ENCODE results near the gene COQ4. TPM values are rescaled to one million over a fixed set of nuclear protein-coding genes. Genes with fewer than 3 reads are reported as not detected.

Gene COQ4
- total and polyA plus RNA-seq, 5 donors from 2014 or later: 30.4 to 41.3 (median 32.8) TPM

- Histone ChIP-seq H3K27ac (ENCODE audit: insufficient read depth, low read length, poor library complexity, severe bottlenecking) (no peak overlapping the region), H3K4me3 (ENCODE audit: low read depth, low read length) (no peak overlapping the region), H3K4me1 (ENCODE audit: control insufficient read depth, insufficient read depth, low read length, poor library complexity, severe bottlenecking) (peaks cover 16% of the 10 kb centered on the region), H3K9me3 (ENCODE audit: control insufficient read depth in 2 of 2, low read length in 2 of 2) (no peaks in the 10 kb centered on the region), H3K36me3 (ENCODE audit: control insufficient read depth, insufficient read depth, low read length) (no peaks in the 10 kb centered on the region), H3K27me3 (ENCODE audit: control insufficient read depth, insufficient read depth, low read length) (no peaks in the 10 kb centered on the region)
- Mint-ChIP-seq H3K4me1 (peaks cover 0 to 20% (median 9%) of the 10 kb centered on the region in 4 donors), H3K27ac (no peak overlapping the region), H3K27me3 (peaks cover 4% of the 10 kb centered on the region), H3K4me3 (peak overlapping the region in 1 of 4 donors; percentile 80), H3K36me3 (no peaks in the 10 kb centered on the region), H3K9me3 (peaks cover 0 to 3% (median 0%) of the 10 kb centered on the region in 7 donors)
- no peak for DNase-seq
- ATAC-seq (ENCODE audit: low read depth in 2 of 2): no peak
These were observed 40.1 kb downstream of the COQ4 start for GRCh38 chr9:128362774-128363173.

GRCh38 chr9:128365525-128365924 is 42.9 kb downstream of the COQ4 start:
- Mint-ChIP-seq H3K27me3 (peaks cover 4% of the 10 kb centered on the region), H3K4me1 (peaks cover 0 to 22% (median 14%) of the 10 kb centered on the region in 4 donors), H3K27ac (peak overlapping the region in 2 of 3 donors; percentile 56 to 71), H3K36me3 (no peaks in the 10 kb centered on the region), H3K9me3 (peaks cover 0 to 3% (median 0%) of the 10 kb centered on the region in 7 donors), H3K4me3 (peak overlapping the region in 1 of 4 donors; percentile 54)
- H3K9me3 ChIP-seq (ENCODE audit: control insufficient read depth in 2 of 2, low read length in 2 of 2): no peaks in the 10 kb centered on the region
- no peak for DNase-seq
- no peak overlapping the region for H3K4me3 ChIP-seq (ENCODE audit: low read depth, low read length)
- H3K4me1 ChIP-seq (ENCODE audit: control insufficient read depth, insufficient read depth, low read length, poor library complexity, severe bottlenecking): peaks cover 20% of the 10 kb centered on the region
- H3K27ac ChIP-seq (ENCODE audit: insufficient read depth, low read length, poor library complexity, severe bottlenecking): no peak overlapping the region
- no peak for ATAC-seq (ENCODE audit: low read depth in 2 of 2)
- H3K36me3 ChIP-seq (ENCODE audit: control insufficient read depth, insufficient read depth, low read length): no peaks in the 10 kb centered on the region
- H3K27me3 ChIP-seq (ENCODE audit: control insufficient read depth, insufficient read depth, low read length): no peaks in the 10 kb centered on the region

- Mint-ChIP-seq H3K9me3 (peaks cover 0 to 1% (median 0%) of the 10 kb centered on the region in 7 donors), H3K36me3 (peaks cover 7% of the 10 kb centered on the region), H3K27ac (peak overlapping the region in 2 of 3 donors; percentile 12 to 98), H3K4me3 (peak overlapping the region; percentile 10 to 73 (median 40)), H3K27me3 (peaks cover 4% of the 10 kb centered on the region), H3K4me1 (peaks cover 0 to 43% (median 31%) of the 10 kb centered on the region in 4 donors)
- peaks cover 28% of the 10 kb centered on the region for H3K4me1 ChIP-seq (ENCODE audit: control insufficient read depth, insufficient read depth, low read length, poor library complexity, severe bottlenecking)
- ATAC-seq (ENCODE audit: low read depth in 2 of 2): no peak
- no peak overlapping the region for H3K27ac ChIP-seq (ENCODE audit: insufficient read depth, low read length, poor library complexity, severe bottlenecking)
- H3K4me3 ChIP-seq (ENCODE audit: low read depth, low read length): no peak overlapping the region
- H3K9me3 ChIP-seq (ENCODE audit: control insufficient read depth in 2 of 2, low read length in 2 of 2): no peaks in the 10 kb centered on the region
- no peaks in the 10 kb centered on the region for H3K36me3 ChIP-seq (ENCODE audit: control insufficient read depth, insufficient read depth, low read length)
- H3K27me3 ChIP-seq (ENCODE audit: control insufficient read depth, insufficient read depth, low read length): no peaks in the 10 kb centered on the region
- no peak for DNase-seq
These were observed 46.5 kb downstream of the COQ4 start for GRCh38 chr9:128369024-128369706.

GRCh38 chr9:128370367-128370751 is 47.7 kb downstream of the COQ4 start:
- H3K36me3 ChIP-seq (ENCODE audit: control insufficient read depth, insufficient read depth, low read length): peaks cover 9% of the 10 kb centered on the region
- H3K9me3 ChIP-seq (ENCODE audit: control insufficient read depth in 2 of 2, low read length in 2 of 2): no peaks in the 10 kb centered on the region
- no peaks in the 10 kb centered on the region for H3K27me3 Mint-ChIP-seq
- H3K4me1 Mint-ChIP-seq: peaks cover 0 to 45% (median 29%) of the 10 kb centered on the region in 4 donors
- peaks cover 7% of the 10 kb centered on the region for H3K36me3 Mint-ChIP-seq
- H3K4me3 ChIP-seq (ENCODE audit: low read depth, low read length): peak overlapping the region; percentile 82
- peak overlapping the region; percentile 89 to 98 (median 98) for H3K27ac Mint-ChIP-seq
- H3K4me3 Mint-ChIP-seq: peak overlapping the region in 3 of 4 donors; percentile 97 to 100 (median 97)
- DNase-seq (no peak), ATAC-seq (ENCODE audit: low read depth in 2 of 2) (no peak)
- H3K9me3 Mint-ChIP-seq: peaks cover 0 to 1% (median 0%) of the 10 kb centered on the region in 7 donors
- H3K27ac ChIP-seq (ENCODE audit: insufficient read depth, low read length, poor library complexity, severe bottlenecking): peak overlapping the region; percentile 91
- no peaks in the 10 kb centered on the region for H3K27me3 ChIP-seq (ENCODE audit: control insufficient read depth, insufficient read depth, low read length)
- peaks cover 21% of the 10 kb centered on the region for H3K4me1 ChIP-seq (ENCODE audit: control insufficient read depth, insufficient read depth, low read length, poor library complexity, severe bottlenecking)

- peak; percentile 96 to 97 for ATAC-seq (ENCODE audit: low read depth in 2 of 2)
These were observed 48.4 kb downstream of the COQ4 start, which contains the start of gene URM1 for GRCh38 chr9:128370752-128371629. Gene URM1 (plus strand): TSS chr9:128371374. CDS start chr9:128371381, 7 bp downstream.

GRCh38 chr9:128371630-128372117 is 49.0 kb downstream of the COQ4 start:
- Mint-ChIP-seq H3K27me3 (no peaks in the 10 kb centered on the region), H3K36me3 (peaks cover 7% of the 10 kb centered on the region), H3K4me3 (peak overlapping the region; percentile 94 to 100 (median 97)), H3K9me3 (peaks cover 0 to 1% (median 0%) of the 10 kb centered on the region in 7 donors), H3K4me1 (peaks cover 0 to 48% (median 28%) of the 10 kb centered on the region in 4 donors), H3K27ac (peak overlapping the region; percentile 89 to 98 (median 98))
- ATAC-seq (ENCODE audit: low read depth in 2 of 2): no peak
- no peak for DNase-seq
- no peaks in the 10 kb centered on the region for H3K9me3 ChIP-seq (ENCODE audit: control insufficient read depth in 2 of 2, low read length in 2 of 2)
- H3K36me3 ChIP-seq (ENCODE audit: control insufficient read depth, insufficient read depth, low read length): peaks cover 11% of the 10 kb centered on the region
- H3K27ac ChIP-seq (ENCODE audit: insufficient read depth, low read length, poor library complexity, severe bottlenecking): peak overlapping the region; percentile 91
- no peaks in the 10 kb centered on the region for H3K27me3 ChIP-seq (ENCODE audit: control insufficient read depth, insufficient read depth, low read length)
- peaks cover 21% of the 10 kb centered on the region for H3K4me1 ChIP-seq (ENCODE audit: control insufficient read depth, insufficient read depth, low read length, poor library complexity, severe bottlenecking)
- H3K4me3 ChIP-seq (ENCODE audit: low read depth, low read length): peak overlapping the region; percentile 97

More at GRCh38 chr9:128370752-128371629, 48.4 kb downstream of the COQ4 start, which contains the start of gene URM1:
- Mint-ChIP-seq H3K4me3 (peak within 1 kb of the TSS; percentile 94 to 100 (median 97)), H3K27ac (peak within 1 kb of the TSS; percentile 89 to 98 (median 98)), H3K9me3 (peaks cover 0 to 1% (median 0%) of the 10 kb centered on the region in 7 donors), H3K36me3 (peaks cover 7% of the 10 kb centered on the region), H3K27me3 (no peaks in the 10 kb centered on the region), H3K4me1 (peaks cover 0 to 48% (median 28%) of the 10 kb centered on the region in 4 donors)
- Histone ChIP-seq H3K4me1 (ENCODE audit: control insufficient read depth, insufficient read depth, low read length, poor library complexity, severe bottlenecking) (peaks cover 21% of the 10 kb centered on the region), H3K27ac (ENCODE audit: insufficient read depth, low read length, poor library complexity, severe bottlenecking) (peak within 1 kb of the TSS; percentile 91), H3K4me3 (ENCODE audit: low read depth, low read length) (peak within 1 kb of the TSS; percentile 97), H3K36me3 (ENCODE audit: control insufficient read depth, insufficient read depth, low read length) (peaks cover 10% of the 10 kb centered on the region), H3K27me3 (ENCODE audit: control insufficient read depth, insufficient read depth, low read length) (no peaks in the 10 kb centered on the region), H3K9me3 (ENCODE audit: control insufficient read depth in 2 of 2, low read length in 2 of 2) (no peaks in the 10 kb centered on the region)
- peak; percentile 96 to 99 (median 96) for DNase-seq

GRCh38 chr9:128372188-128372641 is 49.6 kb downstream of the COQ4 start:
- Histone ChIP-seq H3K4me1 (ENCODE audit: control insufficient read depth, insufficient read depth, low read length, poor library complexity, severe bottlenecking) (peaks cover 21% of the 10 kb centered on the region), H3K36me3 (ENCODE audit: control insufficient read depth, insufficient read depth, low read length) (peaks cover 11% of the 10 kb centered on the region), H3K27ac (ENCODE audit: insufficient read depth, low read length, poor library complexity, severe bottlenecking) (peak overlapping the region; percentile 91), H3K4me3 (ENCODE audit: low read depth, low read length) (peak overlapping the region; percentile 97), H3K27me3 (ENCODE audit: control insufficient read depth, insufficient read depth, low read length) (no peaks in the 10 kb centered on the region), H3K9me3 (ENCODE audit: control insufficient read depth in 2 of 2, low read length in 2 of 2) (no peaks in the 10 kb centered on the region)
- Mint-ChIP-seq H3K4me3 (peak overlapping the region; percentile 94 to 100 (median 97)), H3K27ac (peak overlapping the region; percentile 89 to 98 (median 98)), H3K4me1 (peaks cover 0 to 48% (median 28%) of the 10 kb centered on the region in 4 donors), H3K36me3 (peaks cover 7% of the 10 kb centered on the region), H3K27me3 (no peaks in the 10 kb centered on the region), H3K9me3 (no peaks in the 10 kb centered on the region)
- no peak for ATAC-seq (ENCODE audit: low read depth in 2 of 2)
- peak in 1 of 3 donors; percentile 28 for DNase-seq
